ENCODE measurements around the gene ACTG1. TPM values are rescaled to one million over a fixed set of nuclear protein-coding genes. Genes with fewer than 3 reads are reported as not detected.

Gene ACTG1
- total and polyA plus RNA-seq, 2 of the 13 experiments (the other 11 are each of a cell fraction or from before 2014, with no cell fraction given): 973 to 1,138 TPM

- TF ChIP-seq MEIS1 (CRISPR knock-in tag; IDR thresholded peaks at IDR 0.05; ENCODE audit: borderline replicate concordance): no peak
- TF ChIP-seq TFDP1 (CRISPR knock-in tag; IDR thresholded peaks at IDR 0.05; ENCODE audit: borderline replicate concordance): no peak
- TF ChIP-seq PRDM15 (CRISPR knock-in tag; IDR thresholded peaks at IDR 0.05): peak; percentile 83; the same call in 1 of the 2 replicates
- TF ChIP-seq ZNF841 (CRISPR knock-in tag; IDR thresholded peaks at IDR 0.05; ENCODE audit: borderline replicate concordance): no peak
- TF ChIP-seq PITX1 (CRISPR knock-in tag; IDR thresholded peaks at IDR 0.05): 0 out of 2 replicates have a peak, but pooled peaks have one; percentile 10
- TF ChIP-seq ZNF816 (CRISPR knock-in tag; IDR thresholded peaks at IDR 0.05; ENCODE audit: borderline replicate concordance): no peak
- no peak for TF ChIP-seq MED13 (CRISPR knock-in tag; IDR thresholded peaks at IDR 0.05)
- TF ChIP-seq MBNL3 (CRISPR knock-in tag; conservative IDR thresholded peaks at IDR 0.05): no peak
- no peak for TF ChIP-seq ZXDC (CRISPR knock-in tag; IDR thresholded peaks at IDR 0.05)
- no peak for TF ChIP-seq ZSCAN30 (CRISPR knock-in tag; IDR thresholded peaks at IDR 0.05)
- no peak for TF ChIP-seq ZNF234 (CRISPR knock-in tag; conservative IDR thresholded peaks at IDR 0.05)
- TF ChIP-seq PCBP1 (IDR thresholded peaks at IDR 0.05; ENCODE audit: borderline replicate concordance, low read depth, low read length): no peak
- TF ChIP-seq KLF15 (CRISPR knock-in tag; IDR thresholded peaks at IDR 0.05; ENCODE audit: borderline replicate concordance): no peak
- TF ChIP-seq ZBTB38 (CRISPR knock-in tag; IDR thresholded peaks at IDR 0.05): no peak
- no peak for TF ChIP-seq GABPB1 (CRISPR knock-in tag; IDR thresholded peaks at IDR 0.05)
- no peak for TF ChIP-seq THAP11 (CRISPR knock-in tag; IDR thresholded peaks at IDR 0.05)
- TF ChIP-seq HNRNPLL (IDR thresholded peaks at IDR 0.05; ENCODE audit: low read depth, low read length, poor library complexity, severe bottlenecking): no peak
- TF ChIP-seq ZNF136 (CRISPR knock-in tag; IDR thresholded peaks at IDR 0.05; ENCODE audit: low read depth): no peak
- no peak for TF ChIP-seq JDP2 (CRISPR knock-in tag; IDR thresholded peaks at IDR 0.05; ENCODE audit: borderline replicate concordance)
- no peak for TF ChIP-seq NR2F1 (CRISPR knock-in tag; IDR thresholded peaks at IDR 0.05)
- TF ChIP-seq CCDC6 (CRISPR knock-in tag; IDR thresholded peaks at IDR 0.05): 0 out of 2 replicates have a peak, but pooled peaks have one; percentile 59
- no peak for TF ChIP-seq MYC (CRISPR knock-in tag; IDR thresholded peaks at IDR 0.05; ENCODE audit: borderline replicate concordance)
Observed at GRCh38 chr17:81520021-81520901, 7.7 kb upstream of the ACTG1 start (continued).
